ENCODE measurements around the gene MYL12B.
A peak's percentile ranks its signal among the peaks of the same experiment; 100 is the strongest.

GRCh38 chr18:3238742-3239141 lies 23.2 kb upstream of the MYL12B start:
- TF ChIP-seq ZNF449 (tag by site-specific recombination; IDR thresholded peaks at IDR 0.05) = no peak
- TF ChIP-seq ZBTB7A (tag by site-specific recombination; IDR thresholded peaks at IDR 0.05; ENCODE audit: low read depth) = no peak
- no peak for TF ChIP-seq ZFP3 (tag by site-specific recombination; IDR thresholded peaks at IDR 0.05; ENCODE audit: low read depth)
- no peak for TF ChIP-seq ZNF23 (tag by site-specific recombination; IDR thresholded peaks at IDR 0.05; ENCODE audit: borderline replicate concordance)
- TF ChIP-seq CTCF (tag by site-specific recombination; IDR thresholded peaks at IDR 0.05) = peak; percentile 16; the same call in 1 of the 2 replicates
- no peak for TF ChIP-seq ZNF157 (tag by site-specific recombination; IDR thresholded peaks at IDR 0.05)
- no peak for TF ChIP-seq ZBTB1 (tag by site-specific recombination; IDR thresholded peaks at IDR 0.05)
- TF ChIP-seq ZNF555 (tag by site-specific recombination; conservative IDR thresholded peaks at IDR 0.05) = no peak
- TF ChIP-seq SP3 (tag by site-specific recombination; IDR thresholded peaks at IDR 0.05) = no peak

Measured in HEK293 (cell line).